ENCODE results near the gene NRCAM.

DNA sequence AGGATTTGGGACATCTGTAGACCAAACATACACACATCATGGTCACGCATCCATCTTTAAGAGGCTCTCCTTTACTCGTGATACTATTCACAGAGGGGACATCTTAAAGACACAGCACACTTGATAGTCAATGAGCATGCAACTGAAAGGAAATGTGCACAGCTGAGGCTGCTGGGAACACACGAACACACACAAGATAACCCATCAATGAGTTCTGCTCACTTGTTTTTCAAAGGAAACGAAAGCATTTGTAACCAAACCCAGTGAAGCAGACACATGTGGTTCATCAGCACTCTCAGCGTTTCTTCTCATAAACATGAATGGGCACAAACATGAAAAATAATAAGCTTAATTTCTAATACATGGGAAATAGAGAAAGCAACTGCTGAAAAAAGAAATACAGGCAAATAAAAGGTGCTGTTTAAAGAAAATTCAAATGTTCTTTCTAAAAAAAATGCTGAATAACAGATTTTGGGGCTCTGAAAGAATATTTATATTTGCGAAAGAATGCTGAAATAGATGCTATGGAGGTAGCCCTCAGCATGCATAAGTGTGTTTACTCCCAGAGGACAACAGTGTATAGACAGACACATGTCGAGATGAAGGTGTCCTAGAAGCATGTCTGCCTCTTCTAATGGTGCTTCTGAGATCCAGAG, 266.4 kb downstream of the NRCAM start:
- TF ChIP-seq, protein P1, sequence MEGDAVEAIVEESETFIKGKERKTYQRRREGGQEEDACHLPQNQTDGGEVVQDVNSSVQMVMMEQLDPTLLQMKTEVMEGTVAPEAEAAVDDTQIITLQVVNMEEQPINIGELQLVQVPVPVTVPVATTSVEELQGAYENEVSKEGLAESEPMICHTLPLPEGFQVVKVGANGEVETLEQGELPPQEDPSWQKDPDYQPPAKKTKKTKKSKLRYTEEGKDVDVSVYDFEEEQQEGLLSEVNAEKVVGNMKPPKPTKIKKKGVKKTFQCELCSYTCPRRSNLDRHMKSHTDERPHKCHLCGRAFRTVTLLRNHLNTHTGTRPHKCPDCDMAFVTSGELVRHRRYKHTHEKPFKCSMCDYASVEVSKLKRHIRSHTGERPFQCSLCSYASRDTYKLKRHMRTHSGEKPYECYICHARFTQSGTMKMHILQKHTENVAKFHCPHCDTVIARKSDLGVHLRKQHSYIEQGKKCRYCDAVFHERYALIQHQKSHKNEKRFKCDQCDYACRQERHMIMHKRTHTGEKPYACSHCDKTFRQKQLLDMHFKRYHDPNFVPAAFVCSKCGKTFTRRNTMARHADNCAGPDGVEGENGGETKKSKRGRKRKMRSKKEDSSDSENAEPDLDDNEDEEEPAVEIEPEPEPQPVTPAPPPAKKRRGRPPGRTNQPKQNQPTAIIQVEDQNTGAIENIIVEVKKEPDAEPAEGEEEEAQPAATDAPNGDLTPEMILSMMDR (IDR thresholded peaks at IDR 0.05), result no peak
- no peak for TF ChIP-seq POLR2A (IDR thresholded peaks at IDR 0.05)

All from adrenal gland (tissue), 5 donors.